ENCODE results near the gene THSD7B. TPM values are rescaled to one million over a fixed set of nuclear protein-coding genes. Genes with fewer than 3 reads are reported as not detected.

The THSD7B gene
- 2.1 and 3.8 TPM in 2 replicates for total RNA-seq (2014; rRNA removed; shearing (Covaris generic))
- 0.86 and 0.97 TPM in 2 replicates for polyA plus RNA-seq (2016; fragmentation: Nextera tagmentation; extraction: Ambion mirVana)
- long read RNA-seq, result 0 reads

GRCh38 chr2:136765256-136766072 is at the start of gene THSD7B:
Gene THSD7B, plus strand, starts transcription at chr2:136765545. Its CDS starts 116,634 bp downstream, at chr2:136882179.
- Mint-ChIP-seq H3K27ac (no peak within 1 kb of the TSS), H3K27me3 (ENCODE audit: insufficient read depth, low read depth, poor library complexity) (peaks cover 36% of the 10 kb centered on the region), H3K36me3 (ENCODE audit: low read depth) (no peaks in the 10 kb centered on the region), H3K4me3 (peak within 1 kb of the TSS; percentile 87), H3K4me1 (peaks cover 12% of the 10 kb centered on the region), H3K9me3 (no peaks in the 10 kb centered on the region)
- Histone ChIP-seq H4K20me1 (replicated peaks; ENCODE audit: insufficient read depth) (peaks cover 3% of the 10 kb centered on the region; the same call in 1 of the 2 replicates), H3K27me3 (ENCODE audit: insufficient read depth) (peaks cover 70% of the 10 kb centered on the region), H3K79me2 (replicated peaks; ENCODE audit: insufficient read depth) (no peaks in the 10 kb centered on the region), H3K4me2 (peak within 1 kb of the TSS; percentile 97), H3K36me3 (ENCODE audit: insufficient read depth) (no peaks in the 10 kb centered on the region), H3K4me1 (ENCODE audit: insufficient read depth) (peaks cover 21% of the 10 kb centered on the region), H3K9me2 (ENCODE audit: insufficient read depth) (no peaks in the 10 kb centered on the region), H3K4me3 (peak within 1 kb of the TSS; percentile 80), H3K27ac (ENCODE audit: low read depth) (no peak within 1 kb of the TSS), H2AFZ (peak within 1 kb of the TSS; percentile 99), H3F3A (replicated peaks; ENCODE audit: low read depth) (no peaks in the 10 kb centered on the region)
- DNase-seq (ENCODE audit: low spot score) (peak; percentile 53), ATAC-seq (peak; percentile 65)
- TF ChIP-seq ZNF114 (CRISPR knock-in tag; IDR thresholded peaks at IDR 0.05), result no peak
- no peak for TF ChIP-seq CREB1 (CRISPR knock-in tag; IDR thresholded peaks at IDR 0.05; ENCODE audit: low read depth)
- no peak for TF ChIP-seq ETS1 (IDR thresholded peaks at IDR 0.05)
- TF ChIP-seq JUNB (IDR thresholded peaks at IDR 0.05; ENCODE audit: unreplicated experiment), result no peak
- no peak for TF ChIP-seq NANOG (IDR thresholded peaks at IDR 0.05; ENCODE audit: borderline replicate concordance)
- TF ChIP-seq EZH2phosphoT487 (IDR thresholded peaks at IDR 0.05; ENCODE audit: unreplicated experiment), result no peak
- peak; percentile 47 for TF ChIP-seq EZH2 (IDR thresholded peaks at IDR 0.05; ENCODE audit: low read depth, unreplicated experiment)
- no peak for TF ChIP-seq STAT1 (IDR thresholded peaks at IDR 0.05; ENCODE audit: unreplicated experiment)
- TF ChIP-seq REST (IDR thresholded peaks at IDR 0.05; ENCODE audit: unreplicated experiment), result no peak
- 0 out of 4 replicates have a peak, but pooled peaks of 1 of the 2 experiments have one; percentile 5 for TF ChIP-seq CTCF (conservative IDR thresholded peaks at IDR 0.05; ENCODE audit: low read depth in 2 of 2)
- TF ChIP-seq ZNF331 (CRISPR knock-in tag; IDR thresholded peaks at IDR 0.05; ENCODE audit: low read depth), result no peak
- TF ChIP-seq POLR2AphosphoS5 (IDR thresholded peaks at IDR 0.05; ENCODE audit: low read depth), result no peak
- no peak for TF ChIP-seq ZNF462 (CRISPR knock-in tag; IDR thresholded peaks at IDR 0.05)
